Endothelial cell of umbilical vein (primary cell): ENCODE results near the gene PMIS2. TPM values are rescaled to one million over a fixed set of nuclear protein-coding genes. Genes with fewer than 3 reads are reported as not detected.

Experiments used
- BruUV-seq: library from RNA; stranded (reverse); fragments of 400-500 nt; replicated peaks from 2 replicates; lab custom pipeline; 2021; lab: Mats Ljungman, UMichigan
- CTCF ChIA-PET: fragments of 300-600, 350-600 bp; sonication (Branson Sonifier 250); formaldehyde crosslinking; loops from one replicate; lab custom pipeline; 2021; ENCODE audit warnings: antibody characterized with exemption, inconsistent platforms; lab: Charles Lee
- POLR2A ChIA-PET: fragments of 300-600, 350-600 bp; sonication (Branson Sonifier 250); formaldehyde crosslinking; loops from one replicate; lab custom pipeline; 2021; ENCODE audit warnings: antibody characterized with exemption, inconsistent platforms; lab: Charles Lee
- DNase-seq: peaks from one replicate; pipeline ENCODE4 v3.0.0-alpha.2; 2011; ENCODE audit warnings: low read depth, low spot score
- FAIRE-seq: peaks from 2 replicates; lab custom pipeline; 2011; peaks lifted over from hg19 to GRCh38; lab: Jason Lieb, UNC
- H2AFZ ChIP-seq: 2 replicates; pipeline ENCODE4 v1.6.0; 2012; ENCODE audit warnings: low read depth, low read length, control low read depth, inconsistent platforms
- H3K27ac ChIP-seq: 2 replicates; pipeline ENCODE4 v1.5.1; 2011; ENCODE audit warnings: low read depth, mild to moderate bottlenecking, control low read depth, low read length, moderate library complexity; ENCODE audit not compliant: insufficient read depth
- H3K27me3 ChIP-seq, 2 experiments: 2 replicates each; pipeline versions ENCODE4 v1.6.0 to v1.6.1; 2011; ENCODE audit warnings: low read length in 2 of 2, mixed read lengths in 1 of 2; ENCODE audit not compliant: control insufficient read depth in 2 of 2, insufficient read depth in 2 of 2
- H3K36me3 ChIP-seq, 2 experiments: 2 replicates in 1 of 2; 3 replicates in 1 of 2; pipeline ENCODE4 v1.5.1; 2011; ENCODE audit warnings: low read length in 2 of 2, mild to moderate bottlenecking in 1 of 2, moderate library complexity in 1 of 2; ENCODE audit not compliant: control insufficient read depth in 2 of 2, insufficient read depth in 2 of 2; ENCODE audit errors: extremely low read depth in 1 of 2
- H3K4me1 ChIP-seq: 3 replicates; pipeline ENCODE4 v1.5.1; 2011; ENCODE audit warnings: mild to moderate bottlenecking, low read length; ENCODE audit not compliant: control insufficient read depth, insufficient read depth; ENCODE audit errors: extremely low read depth
- H3K4me2 ChIP-seq: 2 replicates; pipeline ENCODE4 v1.6.1; 2011; ENCODE audit warnings: low read length, control low read depth, mixed read lengths; ENCODE audit not compliant: insufficient read depth
- H3K4me3 ChIP-seq, 3 experiments: fragments of 200-600 bp in 1 of 3; sonication (generic), shearing (Covaris generic) in 1 of 3; replicated peaks in 1 of 3; 2 replicates each; pipeline ENCODE4 v1.5.1; 2011 to 2016; ENCODE audit warnings: control low read depth in 3 of 3, low read length in 3 of 3, mild to moderate bottlenecking in 2 of 3, inconsistent platforms in 1 of 3, low read depth in 1 of 3, moderate library complexity in 1 of 3; ENCODE audit not compliant: insufficient read depth in 1 of 3
- H3K79me2 ChIP-seq: 2 replicates; pipeline ENCODE4 v1.6.0; 2012; ENCODE audit warnings: low read length, inconsistent platforms; ENCODE audit not compliant: control insufficient read depth, insufficient read depth
- H3K9ac ChIP-seq: replicated peaks from 2 replicates; pipeline ENCODE3; 2011; ENCODE audit warnings: low read length, control low read depth; ENCODE audit not compliant: insufficient read depth; ENCODE audit errors: extremely low read depth
- H3K9me1 ChIP-seq: replicated peaks from 3 replicates; pipeline ENCODE4 v1.6.0; 2011; ENCODE audit warnings: mild to moderate bottlenecking, low read length; ENCODE audit not compliant: control insufficient read depth, insufficient read depth; ENCODE audit errors: extremely low read depth
- H3K9me3 ChIP-seq: replicated peaks from 2 replicates; pipeline ENCODE4 v1.5.1; 2012; ENCODE audit warnings: low read length, inconsistent platforms; ENCODE audit not compliant: control insufficient read depth, insufficient read depth
- H4K20me1 ChIP-seq: replicated peaks from 2 replicates; pipeline ENCODE3; 2011; ENCODE audit warnings: mild to moderate bottlenecking, low read length; ENCODE audit not compliant: control insufficient read depth, insufficient read depth; ENCODE audit errors: extremely low read depth
- CTCF ChIP-seq, 2 donors: IDR thresholded peaks; 1 replicate in 1 of 2; 2 replicates in 1 of 2; pipeline ENCODE4 v1.5.1; 2011; ENCODE audit warnings: low read length in 2 of 2, mild to moderate bottlenecking in 2 of 2, moderate library complexity in 2 of 2, control low read depth in 1 of 2, inconsistent platforms in 1 of 2, low read depth in 1 of 2; ENCODE audit not compliant: insufficient read depth in 1 of 2; ENCODE audit errors: extremely low read depth in 1 of 2
- EZH2 ChIP-seq: IDR thresholded peaks from 2 replicates; pipeline ENCODE4 v1.6.1; 2012; ENCODE audit warnings: borderline replicate concordance, low read depth, mild to moderate bottlenecking, moderate library complexity, low read length, inconsistent platforms; ENCODE audit not compliant: severe bottlenecking
- FOS ChIP-seq: IDR thresholded peaks from 2 replicates; pipeline ENCODE4 v1.6.1; 2011; ENCODE audit warnings: mild to moderate bottlenecking, low read length, moderate library complexity, borderline replicate concordance; ENCODE audit not compliant: insufficient read depth
- GATA2 ChIP-seq: IDR thresholded peaks from 2 replicates; pipeline ENCODE4 v1.7.0; 2011; ENCODE audit warnings: low read depth, mild to moderate bottlenecking, moderate library complexity, mixed read lengths, low read length; ENCODE audit not compliant: insufficient read length, insufficient read depth
- JUN ChIP-seq: IDR thresholded peaks from 2 replicates; pipeline ENCODE4 v1.6.1; 2011; ENCODE audit warnings: borderline replicate concordance, low read depth; ENCODE audit not compliant: insufficient read length, insufficient read depth
- MAX ChIP-seq: IDR thresholded peaks from 2 replicates; pipeline ENCODE4 v1.6.1; 2011; ENCODE audit not compliant: insufficient read depth, insufficient read length
- MYC ChIP-seq: IDR thresholded peaks from one replicate; pipeline ENCODE4 v1.6.1; 2011; ENCODE audit warnings: mild to moderate bottlenecking, low read depth, low read length
- POLR2A ChIP-seq: IDR thresholded peaks from 2 replicates; pipeline ENCODE4 v1.6.1; 2012; ENCODE audit warnings: low read depth, mild to moderate bottlenecking, control low read depth, low read length
- POLR2AphosphoS5 ChIP-seq: IDR thresholded peaks from 2 replicates; pipeline ENCODE4 v1.6.1; 2012; ENCODE audit warnings: low read depth, mild to moderate bottlenecking, control low read depth, low read length, moderate library complexity; ENCODE audit not compliant: insufficient read depth
- dilution Hi-C: fragments of 300-500 bp; cut with MboI; formaldehyde crosslinking; loops from one replicate; pipeline ENCODE4 v1.15.0; 2019; ENCODE audit warnings: low sequenced_read_pairs; ENCODE audit not compliant: extremely low pct_ligation_motif_present
- intact Hi-C: fragments of 100-400 bp; cut with micrococcal nuclease; formaldehyde crosslinking; loops from one replicate; pipeline ENCODE4 v1.10.0; 2022
- polyA plus RNA-seq, 4 experiments: library from polyadenylated mRNA; depleted of rRNA in 3 of 4; stranded (reverse) in 3 of 4; unstranded in 1 of 4; fragments of >200 nt; gene quantifications; 2 replicates each; pipeline versions ENCODE4 v1.2.1 to v1.2.3, GENCODE V29; 2011 to 2012; ENCODE audit warnings: missing spikeins in 1 of 4
- total RNA-seq: library from RNA; stranded (reverse); gene quantifications from 2 replicates; pipeline ENCODE4 v1.2.3, GENCODE V29; 2021

Gene PMIS2
- total and polyA plus RNA-seq, 2 donors (not counting 3 experiments of a cell fraction or from before 2014, with no cell fraction given), result not detected

GRCh38 chr19:35590875-35591274, 4.9 kb downstream of the PMIS2 start:
- Histone ChIP-seq H3K36me3 (no peaks in the 10 kb centered on the region), H3K4me3 (no peak overlapping the region), H4K20me1 (no peaks in the 10 kb centered on the region), H2AFZ (no peak overlapping the region), H3K9me1 (no peaks in the 10 kb centered on the region), H3K9me3 (no peaks in the 10 kb centered on the region), H3K4me1 (no peaks in the 10 kb centered on the region), H3K27me3 (no peaks in the 10 kb centered on the region), H3K79me2 (no peaks in the 10 kb centered on the region), H3K4me2 (no peak overlapping the region), H3K27ac (no peak overlapping the region), H3K9ac (no peak overlapping the region)
- FAIRE-seq (no peak), DNase-seq (no peak)
- dilution Hi-C loops, result no loop called here
- intact Hi-C loops, result no loop called here
- BruUV-seq, result no TSS peak
- TF ChIP-seq CTCF (IDR thresholded peaks at IDR 0.05; ENCODE audit: extremely low read depth in 1 of 2, insufficient read depth in 1 of 2, low read depth in 1 of 2, low read length in 2 of 2), result no peak
- TF ChIP-seq FOS, result no peak
- TF ChIP-seq MYC, result no peak
- no peak for TF ChIP-seq JUN
- TF ChIP-seq POLR2A, result no peak
- TF ChIP-seq EZH2, result no peak
- no peak for TF ChIP-seq POLR2AphosphoS5
- TF ChIP-seq GATA2, result no peak
- no peak for TF ChIP-seq MAX
- ChIA-PET POLR2A (no interaction called here), CTCF (no interaction called here)
